ENCODE results near the gene PDE6A. TPM values are rescaled to one million over a fixed set of nuclear protein-coding genes. Genes with fewer than 3 reads are reported as not detected.

The PDE6A gene
- total RNA-seq, 2 donors from 2014 or later, result not detected

GRCh38 chr5:149911031-149911430 lies 33.6 kb downstream of the PDE6A start:
- Mint-ChIP-seq H3K27me3 (peaks cover 53% of the 10 kb centered on the region), H3K27ac (no peak overlapping the region), H3K4me1 (no peaks in the 10 kb centered on the region), H3K36me3 (ENCODE audit: low read depth) (peaks cover 6% of the 10 kb centered on the region), H3K4me3 (no peak overlapping the region)
- DNase-seq (no peak), ATAC-seq (no peak)
- no peaks in the 10 kb centered on the region for H3K9me3 ChIP-seq (ENCODE audit: control insufficient read depth, low read length, poor library complexity, severe bottlenecking)

GRCh38 chr5:149907828-149908227 lies 36.8 kb downstream of the PDE6A start:
- peaks cover 67% of the 10 kb centered on the region for H3K27me3 Mint-ChIP-seq
- no peak overlapping the region for H3K27ac Mint-ChIP-seq
- H3K9me3 ChIP-seq (ENCODE audit: control insufficient read depth, low read length, poor library complexity, severe bottlenecking), result no peaks in the 10 kb centered on the region
- no peaks in the 10 kb centered on the region for H3K4me1 Mint-ChIP-seq
- peaks cover 6% of the 10 kb centered on the region for H3K36me3 Mint-ChIP-seq (ENCODE audit: low read depth)
- H3K4me3 Mint-ChIP-seq, result no peak overlapping the region
- DNase-seq, result no peak
- no peak for ATAC-seq

- H3K36me3 Mint-ChIP-seq (ENCODE audit: low read depth), result peaks cover 2% of the 10 kb centered on the region
- peaks cover 54% of the 10 kb centered on the region for H3K27me3 Mint-ChIP-seq
- no peaks in the 10 kb centered on the region for H3K9me3 ChIP-seq (ENCODE audit: control insufficient read depth, low read length, poor library complexity, severe bottlenecking)
- no peak for ATAC-seq
- H3K4me1 Mint-ChIP-seq, result peaks cover 7% of the 10 kb centered on the region
- no peak overlapping the region for H3K4me3 Mint-ChIP-seq
- H3K27ac Mint-ChIP-seq, result no peak overlapping the region
- no peak for DNase-seq
Measured at GRCh38 chr5:149904977-149905376, 39.6 kb downstream of the PDE6A start.

- Mint-ChIP-seq H3K36me3 (ENCODE audit: low read depth) (peaks cover 2% of the 10 kb centered on the region), H3K27ac (no peak overlapping the region), H3K27me3 (peaks cover 51% of the 10 kb centered on the region), H3K4me3 (no peak overlapping the region), H3K4me1 (peaks cover 7% of the 10 kb centered on the region)
- ATAC-seq (no peak), DNase-seq (no peak)
- no peaks in the 10 kb centered on the region for H3K9me3 ChIP-seq (ENCODE audit: control insufficient read depth, low read length, poor library complexity, severe bottlenecking)
Measured at GRCh38 chr5:149904293-149904886, 40.2 kb downstream of the PDE6A start.

- ATAC-seq, result no peak
- Mint-ChIP-seq H3K27ac (no peak overlapping the region), H3K27me3 (peaks cover 52% of the 10 kb centered on the region), H3K4me1 (peaks cover 7% of the 10 kb centered on the region), H3K36me3 (ENCODE audit: low read depth) (peaks cover 2% of the 10 kb centered on the region), H3K4me3 (no peak overlapping the region)
- H3K9me3 ChIP-seq (ENCODE audit: control insufficient read depth, low read length, poor library complexity, severe bottlenecking), result no peaks in the 10 kb centered on the region
- no peak for DNase-seq
Measured at GRCh38 chr5:149903404-149903803, 41.2 kb downstream of the PDE6A start.

GRCh38 chr5:149902177-149902576 lies 42.4 kb downstream of the PDE6A start:
- Mint-ChIP-seq H3K36me3 (ENCODE audit: low read depth) (no peaks in the 10 kb centered on the region), H3K4me3 (no peak overlapping the region), H3K27ac (peak overlapping the region; percentile 83), H3K4me1 (peaks cover 7% of the 10 kb centered on the region), H3K27me3 (peaks cover 52% of the 10 kb centered on the region)
- H3K9me3 ChIP-seq (ENCODE audit: control insufficient read depth, low read length, poor library complexity, severe bottlenecking), result no peaks in the 10 kb centered on the region
- ATAC-seq (no peak), DNase-seq (no peak)

GRCh38 chr5:149901511-149901910 lies 43.1 kb downstream of the PDE6A start:
- DNase-seq (no peak), ATAC-seq (no peak)
- Mint-ChIP-seq H3K36me3 (ENCODE audit: low read depth) (no peaks in the 10 kb centered on the region), H3K4me3 (no peak overlapping the region), H3K27me3 (peaks cover 51% of the 10 kb centered on the region), H3K4me1 (peaks cover 7% of the 10 kb centered on the region), H3K27ac (no peak overlapping the region)
- H3K9me3 ChIP-seq (ENCODE audit: control insufficient read depth, low read length, poor library complexity, severe bottlenecking), result no peaks in the 10 kb centered on the region

- Mint-ChIP-seq H3K27me3 (peaks cover 53% of the 10 kb centered on the region), H3K4me1 (peaks cover 7% of the 10 kb centered on the region), H3K4me3 (no peak overlapping the region), H3K36me3 (ENCODE audit: low read depth) (no peaks in the 10 kb centered on the region), H3K27ac (no peak overlapping the region)
- DNase-seq (no peak), ATAC-seq (no peak)
- no peaks in the 10 kb centered on the region for H3K9me3 ChIP-seq (ENCODE audit: control insufficient read depth, low read length, poor library complexity, severe bottlenecking)
Measured at GRCh38 chr5:149900390-149900789, 44.2 kb downstream of the PDE6A start.

GRCh38 chr5:149898811-149899210 lies 45.8 kb downstream of the PDE6A start:
- H3K27me3 Mint-ChIP-seq, result peaks cover 49% of the 10 kb centered on the region
- DNase-seq, result no peak
- H3K4me1 Mint-ChIP-seq, result peaks cover 7% of the 10 kb centered on the region
- H3K27ac Mint-ChIP-seq, result no peak overlapping the region
- H3K9me3 ChIP-seq (ENCODE audit: control insufficient read depth, low read length, poor library complexity, severe bottlenecking), result no peaks in the 10 kb centered on the region
- no peak overlapping the region for H3K4me3 Mint-ChIP-seq
- ATAC-seq, result no peak
- no peaks in the 10 kb centered on the region for H3K36me3 Mint-ChIP-seq (ENCODE audit: low read depth)

- Mint-ChIP-seq H3K36me3 (ENCODE audit: low read depth) (no peaks in the 10 kb centered on the region), H3K4me1 (no peaks in the 10 kb centered on the region), H3K27me3 (peaks cover 40% of the 10 kb centered on the region), H3K27ac (no peak overlapping the region), H3K4me3 (no peak overlapping the region)
- ATAC-seq (no peak), DNase-seq (no peak)
- H3K9me3 ChIP-seq (ENCODE audit: control insufficient read depth, low read length, poor library complexity, severe bottlenecking), result no peaks in the 10 kb centered on the region
Measured at GRCh38 chr5:149895416-149896345, 48.9 kb downstream of the PDE6A start.

- no peak for ATAC-seq
- H3K27me3 Mint-ChIP-seq, result peaks cover 36% of the 10 kb centered on the region
- H3K9me3 ChIP-seq (ENCODE audit: control insufficient read depth, low read length, poor library complexity, severe bottlenecking), result no peaks in the 10 kb centered on the region
- H3K27ac Mint-ChIP-seq, result no peak overlapping the region
- DNase-seq, result no peak
- H3K4me1 Mint-ChIP-seq, result no peaks in the 10 kb centered on the region
- no peaks in the 10 kb centered on the region for H3K36me3 Mint-ChIP-seq (ENCODE audit: low read depth)
- H3K4me3 Mint-ChIP-seq, result no peak overlapping the region
Measured at GRCh38 chr5:149894237-149894636, 50.4 kb downstream of the PDE6A start.

GRCh38 chr5:149893403-149893931 lies 51.1 kb downstream of the PDE6A start:
- peaks cover 36% of the 10 kb centered on the region for H3K27me3 Mint-ChIP-seq
- no peak overlapping the region for H3K4me3 Mint-ChIP-seq
- DNase-seq, result no peak
- H3K27ac Mint-ChIP-seq, result no peak overlapping the region
- H3K9me3 ChIP-seq (ENCODE audit: control insufficient read depth, low read length, poor library complexity, severe bottlenecking), result no peaks in the 10 kb centered on the region
- peaks cover 2% of the 10 kb centered on the region for H3K4me1 Mint-ChIP-seq
- H3K36me3 Mint-ChIP-seq (ENCODE audit: low read depth), result peaks cover 1% of the 10 kb centered on the region
- ATAC-seq, result no peak

GRCh38 chr5:149892594-149892993 lies 52.0 kb downstream of the PDE6A start:
- peaks cover 2% of the 10 kb centered on the region for H3K4me1 Mint-ChIP-seq
- H3K27me3 Mint-ChIP-seq, result peaks cover 37% of the 10 kb centered on the region
- ATAC-seq, result no peak
- DNase-seq, result no peak
- H3K4me3 Mint-ChIP-seq, result no peak overlapping the region
- no peaks in the 10 kb centered on the region for H3K9me3 ChIP-seq (ENCODE audit: control insufficient read depth, low read length, poor library complexity, severe bottlenecking)
- no peak overlapping the region for H3K27ac Mint-ChIP-seq
- H3K36me3 Mint-ChIP-seq (ENCODE audit: low read depth), result peaks cover 2% of the 10 kb centered on the region
